GM23338 (cell line): ENCODE results near the gene AQP11. TPM values are rescaled to one million over a fixed set of nuclear protein-coding genes. Genes with fewer than 3 reads are reported as not detected.

Experiments
- ATAC-seq: fragments of 200-7000 bp; cut with Tn5 transposase; 3 replicates; pipeline ENCODE4 v1.9.1; 2020
- DNase-seq: peaks from one replicate; pipeline ENCODE4 v3.0.0-alpha.2; 2015; ENCODE audit warnings: low spot score
- H2AFZ ChIP-seq: fragments of 200-600 bp; sonication (generic); 2 replicates; pipeline ENCODE4 v1.8.0; 2016; ENCODE audit warnings: antibody characterized with exemption, mild to moderate bottlenecking, moderate library complexity
- H3F3A ChIP-seq: fragments of 200-600 bp; sonication (generic); replicated peaks from 2 replicates; pipeline ENCODE4 v1.8.0; 2017; ENCODE audit warnings: antibody characterized with exemption, mixed run types, low read depth
- H3K27ac ChIP-seq: fragments of 200-600 bp; sonication (generic); 2 replicates; pipeline ENCODE4 v1.6.1; 2016; ENCODE audit warnings: low read depth
- H3K27me3 ChIP-seq: fragments of 200-600 bp; sonication (generic); 2 replicates; pipeline ENCODE4 v1.8.0; 2016; ENCODE audit warnings: mild to moderate bottlenecking, mixed run types, moderate library complexity; ENCODE audit not compliant: insufficient read depth
- H3K36me3 ChIP-seq: fragments of 200-600 bp; sonication (generic); 2 replicates; pipeline ENCODE4 v1.8.0; 2016; ENCODE audit warnings: mild to moderate bottlenecking; ENCODE audit not compliant: insufficient read depth
- H3K4me1 ChIP-seq: fragments of 200-600 bp; sonication (generic); 2 replicates; pipeline ENCODE4 v1.8.0; 2016; ENCODE audit warnings: mild to moderate bottlenecking, moderate library complexity; ENCODE audit not compliant: insufficient read depth
- H3K4me2 ChIP-seq: fragments of 200-600 bp; sonication (generic); 2 replicates; pipeline ENCODE4 v1.7.1; 2017; ENCODE audit warnings: mixed run types
- H3K4me3 ChIP-seq: fragments of 200-600 bp; sonication (generic); 2 replicates; pipeline ENCODE4 v1.6.1; 2016; ENCODE audit warnings: mixed run types
- H3K79me2 ChIP-seq: fragments of 200-600 bp; sonication (generic); replicated peaks from 2 replicates; pipeline ENCODE4 v1.8.0; 2017; ENCODE audit warnings: mild to moderate bottlenecking; ENCODE audit not compliant: insufficient read depth
- H3K9me2 ChIP-seq: fragments of 200-600 bp; sonication (generic); 2 replicates; pipeline ENCODE4 v1.8.0; 2017; ENCODE audit not compliant: insufficient read depth
- H4K20me1 ChIP-seq: fragments of 200-600 bp; sonication (generic); replicated peaks from 2 replicates; pipeline ENCODE4 v1.8.0; 2017; ENCODE audit warnings: mild to moderate bottlenecking; ENCODE audit not compliant: insufficient read depth
- H3K27ac Mint-ChIP-seq: 2 replicates; pipeline ENCODE4 v1.8.0; 2020; ENCODE audit warnings: inconsistent platforms, mild to moderate bottlenecking, moderate library complexity, mixed read lengths
- H3K27me3 Mint-ChIP-seq: 3 replicates; pipeline ENCODE4 v1.8.0; 2022; ENCODE audit warnings: low read depth, mild to moderate bottlenecking, moderate library complexity, mixed read lengths, inconsistent platforms; ENCODE audit not compliant: insufficient read depth, poor library complexity
- H3K36me3 Mint-ChIP-seq: 3 replicates; pipeline ENCODE4 v1.8.0; 2021; ENCODE audit warnings: low read depth, mild to moderate bottlenecking, inconsistent platforms, moderate library complexity, mixed read lengths
- H3K4me1 Mint-ChIP-seq: 3 replicates; pipeline ENCODE4 v1.8.0; 2020; ENCODE audit warnings: mild to moderate bottlenecking, inconsistent platforms, mixed read lengths
- H3K4me3 Mint-ChIP-seq: 3 replicates; pipeline ENCODE4 v1.8.0; 2021; ENCODE audit warnings: moderate library complexity, mild to moderate bottlenecking, inconsistent platforms, mixed read lengths
- H3K9me3 Mint-ChIP-seq: 3 replicates; pipeline ENCODE4 v1.8.0; 2020; ENCODE audit warnings: moderate library complexity, mild to moderate bottlenecking, inconsistent platforms, mixed read lengths
- CTCF ChIP-seq, 2 experiments: fragments of 200-600 bp in 1 of 2; sonication (generic) in 1 of 2; conservative IDR thresholded peaks; 2 replicates each; pipeline versions ENCODE4 v1.5.1 to v1.6.1; 2016 to 2017; ENCODE audit warnings: antibody characterized with exemption in 2 of 2, low read depth in 2 of 2, mild to moderate bottlenecking in 2 of 2, moderate library complexity in 1 of 2
- EZH2phosphoT487 ChIP-seq: fragments of 200-600 bp; sonication (generic); IDR thresholded peaks from one replicate; pipeline ENCODE4 v1.8.1; 2018; ENCODE audit warnings: antibody characterized with exemption; ENCODE audit not compliant: unreplicated experiment
- POLR2AphosphoS5 ChIP-seq: IDR thresholded peaks from 2 replicates; pipeline ENCODE4 v1.6.1; 2016; ENCODE audit warnings: antibody characterized with exemption, low read depth
- ZNF331 ChIP-seq: fragments of 250-450 bp; sonication (Bioruptor Pico); IDR thresholded peaks from 2 replicates; pipeline ENCODE4 v1.5.0; 2020; ENCODE audit warnings: low read depth, mild to moderate bottlenecking, moderate library complexity
- polyA plus RNA-seq: library from polyadenylated mRNA; unstranded; fragments of >200 nt; fragmentation: Nextera tagmentation; extraction: Ambion mirVana; gene quantifications from 2 replicates; pipeline ENCODE4 v1.2.1, GENCODE V29; 2016
- total RNA-seq: library from RNA; depleted of rRNA; stranded (reverse); fragments of >200 nt; shearing (Covaris generic); gene quantifications from 2 replicates; pipeline ENCODE4 v1.2.3, GENCODE V29; 2014
- TF ChIP-seq, protein P1 (sequence below): fragments of 250-450 bp; sonication (Bioruptor Pico); IDR thresholded peaks from 2 replicates; pipeline ENCODE4 v1.5.0; 2020; ENCODE audit warnings: mild to moderate bottlenecking, moderate library complexity

Gene AQP11
- total and polyA plus RNA-seq, 2 experiments from 2014 or later, result 1.8 to 3.4 TPM

DNA sequence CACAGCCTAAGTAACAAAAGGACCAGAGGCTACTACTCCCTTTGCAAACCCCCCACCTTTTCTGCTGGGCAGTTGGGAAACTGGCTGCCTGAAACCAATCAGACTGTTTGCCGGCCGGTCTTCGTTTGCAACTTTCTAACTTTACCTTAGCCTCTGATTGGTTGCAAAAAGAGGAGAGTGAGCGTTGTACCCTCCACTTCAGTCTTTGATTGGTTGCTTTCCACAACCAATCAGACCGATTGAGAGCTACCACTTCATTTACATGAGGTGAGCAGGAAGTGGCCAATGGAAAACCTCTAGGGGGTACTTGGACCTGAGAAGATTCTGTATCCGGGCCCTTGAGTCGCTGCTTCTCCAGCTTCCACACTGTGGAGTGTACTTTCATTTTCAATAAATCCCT is 66.6 kb downstream of the AQP11 start:
- Mint-ChIP-seq H3K36me3 (no peaks in the 10 kb centered on the region), H3K4me1 (peaks cover 4% of the 10 kb centered on the region; the same call in 1 of the 3 replicates), H3K4me3 (no peak overlapping the region), H3K27me3 (peaks cover 3% of the 10 kb centered on the region), H3K27ac (no peak overlapping the region), H3K9me3 (no peaks in the 10 kb centered on the region)
- Histone ChIP-seq H3K4me3 (no peak overlapping the region), H3K9me2 (0 out of 2 replicates have a peak, but pooled peaks cover 2% of the 10 kb centered on the region), H3K4me2 (no peak overlapping the region), H3K4me1 (no peaks in the 10 kb centered on the region), H3K27ac (no peak overlapping the region), H3F3A (no peaks in the 10 kb centered on the region), H2AFZ (peak overlapping the region; percentile 94; the same call in 1 of the 2 replicates), H3K79me2 (no peaks in the 10 kb centered on the region), H3K27me3 (no peaks in the 10 kb centered on the region), H3K36me3 (no peaks in the 10 kb centered on the region), H4K20me1 (no peaks in the 10 kb centered on the region)
- DNase-seq (peak; percentile 59), ATAC-seq (peak; percentile 57; the same call in 2 of the 3 replicates)
- TF ChIP-seq POLR2AphosphoS5, result no peak
- TF ChIP-seq, protein P1, sequence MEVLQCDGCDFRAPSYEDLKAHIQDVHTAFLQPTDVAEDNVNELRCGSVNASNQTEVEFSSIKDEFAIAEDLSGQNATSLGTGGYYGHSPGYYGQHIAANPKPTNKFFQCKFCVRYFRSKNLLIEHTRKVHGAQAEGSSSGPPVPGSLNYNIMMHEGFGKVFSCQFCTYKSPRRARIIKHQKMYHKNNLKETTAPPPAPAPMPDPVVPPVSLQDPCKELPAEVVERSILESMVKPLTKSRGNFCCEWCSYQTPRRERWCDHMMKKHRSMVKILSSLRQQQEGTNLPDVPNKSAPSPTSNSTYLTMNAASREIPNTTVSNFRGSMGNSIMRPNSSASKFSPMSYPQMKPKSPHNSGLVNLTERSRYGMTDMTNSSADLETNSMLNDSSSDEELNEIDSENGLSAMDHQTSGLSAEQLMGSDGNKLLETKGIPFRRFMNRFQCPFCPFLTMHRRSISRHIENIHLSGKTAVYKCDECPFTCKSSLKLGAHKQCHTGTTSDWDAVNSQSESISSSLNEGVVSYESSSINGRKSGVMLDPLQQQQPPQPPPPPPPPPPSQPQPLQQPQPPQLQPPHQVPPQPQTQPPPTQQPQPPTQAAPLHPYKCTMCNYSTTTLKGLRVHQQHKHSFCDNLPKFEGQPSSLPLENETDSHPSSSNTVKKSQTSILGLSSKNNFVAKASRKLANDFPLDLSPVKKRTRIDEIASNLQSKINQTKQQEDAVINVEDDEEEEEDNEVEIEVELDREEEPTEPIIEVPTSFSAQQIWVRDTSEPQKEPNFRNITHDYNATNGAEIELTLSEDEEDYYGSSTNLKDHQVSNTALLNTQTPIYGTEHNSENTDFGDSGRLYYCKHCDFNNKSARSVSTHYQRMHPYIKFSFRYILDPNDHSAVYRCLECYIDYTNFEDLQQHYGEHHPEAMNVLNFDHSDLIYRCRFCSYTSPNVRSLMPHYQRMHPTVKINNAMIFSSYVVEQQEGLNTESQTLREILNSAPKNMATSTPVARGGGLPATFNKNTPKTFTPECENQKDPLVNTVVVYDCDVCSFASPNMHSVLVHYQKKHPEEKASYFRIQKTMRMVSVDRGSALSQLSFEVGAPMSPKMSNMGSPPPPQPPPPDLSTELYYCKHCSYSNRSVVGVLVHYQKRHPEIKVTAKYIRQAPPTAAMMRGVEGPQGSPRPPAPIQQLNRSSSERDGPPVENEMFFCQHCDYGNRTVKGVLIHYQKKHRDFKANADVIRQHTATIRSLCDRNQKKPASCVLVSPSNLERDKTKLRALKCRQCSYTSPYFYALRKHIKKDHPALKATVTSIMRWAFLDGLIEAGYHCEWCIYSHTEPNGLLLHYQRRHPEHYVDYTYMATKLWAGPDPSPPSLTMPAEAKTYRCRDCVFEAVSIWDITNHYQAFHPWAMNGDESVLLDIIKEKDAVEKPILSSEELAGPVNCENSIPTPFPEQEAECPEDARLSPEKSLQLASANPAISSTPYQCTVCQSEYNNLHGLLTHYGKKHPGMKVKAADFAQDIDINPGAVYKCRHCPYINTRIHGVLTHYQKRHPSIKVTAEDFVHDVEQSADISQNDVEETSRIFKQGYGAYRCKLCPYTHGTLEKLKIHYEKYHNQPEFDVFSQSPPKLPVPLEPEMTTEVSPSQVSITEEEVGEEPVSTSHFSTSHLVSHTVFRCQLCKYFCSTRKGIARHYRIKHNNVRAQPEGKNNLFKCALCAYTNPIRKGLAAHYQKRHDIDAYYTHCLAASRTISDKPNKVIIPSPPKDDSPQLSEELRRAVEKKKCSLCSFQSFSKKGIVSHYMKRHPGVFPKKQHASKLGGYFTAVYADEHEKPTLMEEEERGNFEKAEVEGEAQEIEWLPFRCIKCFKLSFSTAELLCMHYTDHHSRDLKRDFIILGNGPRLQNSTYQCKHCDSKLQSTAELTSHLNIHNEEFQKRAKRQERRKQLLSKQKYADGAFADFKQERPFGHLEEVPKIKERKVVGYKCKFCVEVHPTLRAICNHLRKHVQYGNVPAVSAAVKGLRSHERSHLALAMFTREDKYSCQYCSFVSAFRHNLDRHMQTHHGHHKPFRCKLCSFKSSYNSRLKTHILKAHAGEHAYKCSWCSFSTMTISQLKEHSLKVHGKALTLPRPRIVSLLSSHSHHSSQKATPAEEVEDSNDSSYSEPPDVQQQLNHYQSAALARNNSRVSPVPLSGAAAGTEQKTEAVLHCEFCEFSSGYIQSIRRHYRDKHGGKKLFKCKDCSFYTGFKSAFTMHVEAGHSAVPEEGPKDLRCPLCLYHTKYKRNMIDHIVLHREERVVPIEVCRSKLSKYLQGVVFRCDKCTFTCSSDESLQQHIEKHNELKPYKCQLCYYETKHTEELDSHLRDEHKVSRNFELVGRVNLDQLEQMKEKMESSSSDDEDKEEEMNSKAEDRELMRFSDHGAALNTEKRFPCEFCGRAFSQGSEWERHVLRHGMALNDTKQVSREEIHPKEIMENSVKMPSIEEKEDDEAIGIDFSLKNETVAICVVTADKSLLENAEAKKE (CRISPR knock-in tag), result no peak
- TF ChIP-seq CTCF (conservative IDR thresholded peaks at IDR 0.05; ENCODE audit: low read depth in 2 of 2), result no peak
- TF ChIP-seq EZH2phosphoT487, result no peak
- TF ChIP-seq ZNF331 (CRISPR knock-in tag), result no peak
